Esophagus squamous epithelium (tissue), 4 donors: Measurements from ENCODE around the gene NOL4L.

ENCODE experiments used
- CTCF ChIP-seq, 6 experiments: fragments of 450-650 bp in 4 of 6; fragments of 200-600 bp in 2 of 6; sonication (generic) in 2 of 6; IDR thresholded peaks; one replicate each; pipeline ENCODE4 v1.5.1; 2016 to 2019; ENCODE audit warnings: antibody characterized with exemption in 6 of 6, mild to moderate bottlenecking in 4 of 6, moderate library complexity in 4 of 6
- POLR2A ChIP-seq, 4 donors: fragments of 450-650 bp; IDR thresholded peaks; one replicate each; pipeline ENCODE4 v1.6.1; 2017; ENCODE audit warnings: antibody characterized with exemption in 4 of 4, mild to moderate bottlenecking in 4 of 4, moderate library complexity in 3 of 4

GRCh38 chr20:32446301-32447100 lies 138.6 kb downstream of the NOL4L start:
- TF ChIP-seq CTCF (IDR thresholded peaks at IDR 0.05) (no peak), POLR2A (IDR thresholded peaks at IDR 0.05) (no peak)
